Pons (tissue), 1 donor: ENCODE data around the gene PSMD6.
A peak's percentile ranks its signal among the peaks of the same experiment; 100 is the strongest.

Source experiments
- DNase-seq: peaks from one replicate; pipeline ENCODE4 v3.0.0-alpha.2; 2016; ENCODE audit warnings: low spot score

Gene PSMD6

GRCh38 chr3:64023187-64023860, at the start of gene PSMD6:
TSS of gene PSMD6 (minus strand) at chr3:64023494. CDS start at chr3:64023419, 75 bp downstream.
- DNase-seq: peak; percentile 73

GRCh38 chr3:64072126-64072525, 48.8 kb upstream of the PSMD6 start:
- peak; percentile 64 for DNase-seq

GRCh38 chr3:64070704-64071103, 47.4 kb upstream of the PSMD6 start:
- no peak for DNase-seq

GRCh38 chr3:64067506-64068346, 44.4 kb upstream of the PSMD6 start:
- peak; percentile 10 for DNase-seq

- DNase-seq: no peak
Observed at GRCh38 chr3:64064804-64065203, 41.5 kb upstream of the PSMD6 start.

GRCh38 chr3:64063983-64064438, 40.7 kb upstream of the PSMD6 start:
- no peak for DNase-seq

GRCh38 chr3:64063207-64063982, 40.1 kb upstream of the PSMD6 start:
- DNase-seq: no peak

GRCh38 chr3:64061628-64062027, 38.3 kb upstream of the PSMD6 start:
- DNase-seq: no peak

- DNase-seq: no peak
Observed at GRCh38 chr3:64059484-64060175, 36.3 kb upstream of the PSMD6 start.

GRCh38 chr3:64058566-64058965, 35.3 kb upstream of the PSMD6 start:
- no peak for DNase-seq

- DNase-seq: no peak
Observed at GRCh38 chr3:64057231-64057630, 33.9 kb upstream of the PSMD6 start.

GRCh38 chr3:64056606-64057180, 33.4 kb upstream of the PSMD6 start:
- no peak for DNase-seq

- no peak for DNase-seq
Observed at GRCh38 chr3:64055076-64055475, 31.8 kb upstream of the PSMD6 start.

- DNase-seq: no peak
Observed at GRCh38 chr3:64054488-64054887, 31.2 kb upstream of the PSMD6 start.

GRCh38 chr3:64053581-64053980, 30.3 kb upstream of the PSMD6 start:
- DNase-seq: no peak

- DNase-seq: no peak
Observed at GRCh38 chr3:64053117-64053516, 29.8 kb upstream of the PSMD6 start.

GRCh38 chr3:64049832-64050231, 26.5 kb upstream of the PSMD6 start:
- DNase-seq: no peak

- DNase-seq: no peak
Observed at GRCh38 chr3:64049136-64049535, 25.8 kb upstream of the PSMD6 start.

GRCh38 chr3:64048631-64049061, 25.4 kb upstream of the PSMD6 start:
- no peak for DNase-seq

GRCh38 chr3:64047787-64048186, 24.5 kb upstream of the PSMD6 start:
- DNase-seq: no peak

- DNase-seq: no peak
Observed at GRCh38 chr3:64046996-64047594, 23.8 kb upstream of the PSMD6 start.
